A673 (cell line): Measurements from ENCODE around the gene TMEM47.

Source experiments
- CTCF ChIP-seq: fragments of 300-800, 200-600 bp; sonication (generic); conservative IDR thresholded peaks from 2 replicates; pipeline ENCODE4 v1.5.1; 2017; ENCODE audit warnings: low read depth, mild to moderate bottlenecking, antibody characterized with exemption, low read length, moderate library complexity, mixed read lengths
- EZH2 ChIP-seq: fragments of 200-600 bp; sonication (generic); IDR thresholded peaks from 2 replicates; pipeline ENCODE4 v1.6.1; 2017; ENCODE audit warnings: borderline replicate concordance, low read depth, mild to moderate bottlenecking, mixed read lengths, antibody characterized with exemption, low read length; ENCODE audit not compliant: poor library complexity, severe bottlenecking

DNA sequence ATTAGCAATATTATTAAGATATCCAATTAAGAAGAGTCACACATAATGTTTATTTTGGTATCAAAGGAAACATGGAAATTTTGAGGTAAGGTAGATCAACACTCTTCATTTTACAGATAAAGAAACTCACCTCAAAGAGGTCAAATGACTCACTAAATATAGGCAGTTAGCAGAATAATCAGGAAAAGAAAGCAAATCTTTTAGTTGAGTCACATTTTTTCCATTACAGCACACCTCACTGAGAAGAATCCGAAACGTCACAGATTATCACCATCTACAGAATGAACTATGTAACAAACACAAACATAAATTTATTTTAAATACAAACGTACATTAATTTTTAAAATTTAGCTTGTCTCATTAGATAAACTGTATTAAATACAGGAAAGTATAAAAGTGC lies 70.1 kb downstream of the TMEM47 start:
- TF ChIP-seq CTCF (no peak), EZH2 (no peak)
